OCI-LY3 (cell line): ENCODE measurements around the gene TRIM15.

Experiments
- CTCF ChIP-seq: fragments of 200-600, 300-600 bp; sonication (generic); IDR thresholded peaks from 2 replicates; pipeline ENCODE4 v1.5.1; 2014; ENCODE audit warnings: antibody characterized with exemption, low read length, low read depth
- EZH2phosphoT487 ChIP-seq: fragments of 200-600 bp; shearing (Covaris generic); IDR thresholded peaks from 2 replicates; pipeline ENCODE4 v1.6.1; 2018; ENCODE audit warnings: antibody characterized with exemption, mixed run types, low read depth

DNA sequence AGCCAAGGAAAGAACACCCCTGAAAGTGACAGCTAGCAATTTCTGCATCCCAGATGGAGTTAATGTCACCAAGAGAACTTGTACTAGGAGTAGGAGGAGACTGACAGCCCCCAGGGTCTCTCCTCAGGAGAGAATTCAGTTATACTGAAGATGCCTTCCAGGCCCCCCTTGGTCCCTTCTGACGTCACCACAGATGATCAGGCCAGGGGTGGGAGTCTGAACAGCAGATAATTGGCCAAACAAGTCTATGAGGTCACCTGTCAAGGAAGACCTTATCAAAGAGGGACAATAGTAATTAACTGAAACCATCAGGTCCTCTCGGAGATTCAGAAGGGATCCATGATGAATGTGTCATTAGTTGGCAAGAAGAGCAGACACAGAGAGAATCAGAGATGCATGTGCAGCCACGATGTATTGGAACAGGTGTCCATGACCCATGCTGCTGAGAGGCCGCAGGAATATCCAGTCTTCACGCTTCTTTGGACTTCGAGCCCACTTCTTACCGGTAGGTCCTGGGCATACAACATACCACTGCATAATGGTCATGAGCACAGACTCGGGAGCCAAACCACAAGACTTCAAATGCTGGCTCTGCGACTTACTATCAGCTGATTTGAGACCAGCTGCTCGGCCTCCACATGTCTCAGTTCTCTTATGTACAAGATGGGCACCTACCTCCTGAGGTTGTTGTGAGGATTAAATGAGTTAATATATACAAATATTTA, 12.5 kb upstream of the TRIM15 start:
- TF ChIP-seq CTCF (no peak), EZH2phosphoT487 (no peak)
